BLaER1 (cell line): ENCODE results near the gene SRL.

Source experiments
- H3K27ac ChIP-seq: shearing (Covaris generic); formaldehyde crosslinking; 2 replicates; pipeline ENCODE4 v1.8.1; 2022
- H3K27me3 ChIP-seq: shearing (Covaris generic); formaldehyde crosslinking; 2 replicates; pipeline ENCODE4 v1.8.1; 2022
- H3K36me3 ChIP-seq: shearing (Covaris generic); formaldehyde crosslinking; 2 replicates; pipeline ENCODE4 v1.8.1; 2022
- H3K4me1 ChIP-seq: shearing (Covaris generic); formaldehyde crosslinking; 2 replicates; pipeline ENCODE4 v1.8.1; 2022
- H3K4me2 ChIP-seq: shearing (Covaris generic); formaldehyde crosslinking; 2 replicates; pipeline ENCODE4 v1.8.1; 2022
- H3K4me3 ChIP-seq: shearing (Covaris generic); formaldehyde crosslinking; 2 replicates; pipeline ENCODE4 v1.8.1; 2022
- H3K9ac ChIP-seq: shearing (Covaris generic); formaldehyde crosslinking; 2 replicates; pipeline ENCODE4 v1.8.1; 2022
- H3K9me3 ChIP-seq: shearing (Covaris generic); formaldehyde crosslinking; 2 replicates; pipeline ENCODE4 v1.8.1; 2022
- H4K20me1 ChIP-seq: shearing (Covaris generic); formaldehyde crosslinking; 2 replicates; pipeline ENCODE4 v1.8.1; 2022
- Cebpa-rat ChIP-seq: shearing (Covaris generic); IDR thresholded peaks from 2 replicates; pipeline ENCODE4 v1.8.1; 2022

Gene SRL

GRCh38 chr16:4193920-4194319 lies 48.0 kb downstream of the SRL start:
- Histone ChIP-seq H3K27ac (no peak overlapping the region), H3K4me1 (peaks cover 44% of the 10 kb centered on the region), H3K36me3 (no peaks in the 10 kb centered on the region), H3K4me2 (no peak overlapping the region), H3K4me3 (no peak overlapping the region), H3K27me3 (no peaks in the 10 kb centered on the region), H3K9me3 (no peaks in the 10 kb centered on the region), H3K9ac (no peak overlapping the region), H4K20me1 (no peaks in the 10 kb centered on the region)
- no peak for TF ChIP-seq Cebpa-rat

GRCh38 chr16:4192206-4192605 lies 49.7 kb downstream of the SRL start:
- H3K27me3 ChIP-seq: no peaks in the 10 kb centered on the region
- peaks cover 60% of the 10 kb centered on the region for H3K4me1 ChIP-seq
- H4K20me1 ChIP-seq: no peaks in the 10 kb centered on the region
- H3K9ac ChIP-seq: no peak overlapping the region
- TF ChIP-seq Cebpa-rat: no peak
- no peaks in the 10 kb centered on the region for H3K9me3 ChIP-seq
- H3K4me3 ChIP-seq: no peak overlapping the region
- no peak overlapping the region for H3K27ac ChIP-seq
- H3K36me3 ChIP-seq: no peaks in the 10 kb centered on the region
- H3K4me2 ChIP-seq: peak overlapping the region; percentile 64

- TF ChIP-seq Cebpa-rat: no peak
- H3K4me2 ChIP-seq: peak overlapping the region; percentile 89
- H3K9ac ChIP-seq: no peak overlapping the region
- H3K4me1 ChIP-seq: peaks cover 62% of the 10 kb centered on the region
- H3K36me3 ChIP-seq: no peaks in the 10 kb centered on the region
- H3K9me3 ChIP-seq: no peaks in the 10 kb centered on the region
- H3K4me3 ChIP-seq: no peak overlapping the region
- no peaks in the 10 kb centered on the region for H4K20me1 ChIP-seq
- H3K27me3 ChIP-seq: no peaks in the 10 kb centered on the region
- H3K27ac ChIP-seq: no peak overlapping the region
These were observed 51.1 kb downstream of the SRL start for GRCh38 chr16:4190712-4191333.

- Histone ChIP-seq H3K27me3 (no peaks in the 10 kb centered on the region), H3K9ac (no peak overlapping the region), H3K9me3 (no peaks in the 10 kb centered on the region), H4K20me1 (no peaks in the 10 kb centered on the region), H3K4me2 (peak overlapping the region; percentile 89), H3K36me3 (no peaks in the 10 kb centered on the region), H3K4me3 (no peak overlapping the region), H3K4me1 (peaks cover 62% of the 10 kb centered on the region), H3K27ac (no peak overlapping the region)
- TF ChIP-seq Cebpa-rat: no peak
These were observed 51.8 kb downstream of the SRL start for GRCh38 chr16:4190086-4190485.

- Histone ChIP-seq H3K9ac (peak overlapping the region; percentile 91), H3K9me3 (no peaks in the 10 kb centered on the region), H3K4me1 (peaks cover 48% of the 10 kb centered on the region), H3K27me3 (no peaks in the 10 kb centered on the region), H3K36me3 (no peaks in the 10 kb centered on the region), H3K4me3 (peak overlapping the region; percentile 76), H4K20me1 (no peaks in the 10 kb centered on the region), H3K27ac (peak overlapping the region; percentile 95), H3K4me2 (peak overlapping the region; percentile 92)
- TF ChIP-seq Cebpa-rat: no peak
These were observed 57.7 kb downstream of the SRL start for GRCh38 chr16:4184038-4184702.

GRCh38 chr16:4183237-4184037 lies 58.4 kb downstream of the SRL start:
- TF ChIP-seq Cebpa-rat: no peak
- no peaks in the 10 kb centered on the region for H4K20me1 ChIP-seq
- H3K27ac ChIP-seq: peak overlapping the region; percentile 95
- no peaks in the 10 kb centered on the region for H3K9me3 ChIP-seq
- no peaks in the 10 kb centered on the region for H3K27me3 ChIP-seq
- peak overlapping the region; percentile 91 for H3K9ac ChIP-seq
- peaks cover 41% of the 10 kb centered on the region for H3K4me1 ChIP-seq
- peak overlapping the region; percentile 92 for H3K4me2 ChIP-seq
- no peaks in the 10 kb centered on the region for H3K36me3 ChIP-seq
- H3K4me3 ChIP-seq: peak overlapping the region; percentile 76

- Histone ChIP-seq H3K27ac (peak overlapping the region; percentile 95), H3K4me3 (peak overlapping the region; percentile 76)
- no peak for TF ChIP-seq Cebpa-rat
These were observed 59.2 kb downstream of the SRL start for GRCh38 chr16:4182581-4183236.

GRCh38 chr16:4180511-4180910 lies 61.4 kb downstream of the SRL start:
- Histone ChIP-seq H3K9ac (no peak overlapping the region), H3K27ac (no peak overlapping the region), H3K27me3 (no peaks in the 10 kb centered on the region), H4K20me1 (no peaks in the 10 kb centered on the region), H3K4me2 (no peak overlapping the region), H3K36me3 (no peaks in the 10 kb centered on the region), H3K4me1 (peaks cover 43% of the 10 kb centered on the region), H3K4me3 (no peak overlapping the region), H3K9me3 (no peaks in the 10 kb centered on the region)
- no peak for TF ChIP-seq Cebpa-rat

More at GRCh38 chr16:4182581-4183236, 59.2 kb downstream of the SRL start:
- Histone ChIP-seq H3K9me3 (no peaks in the 10 kb centered on the region), H3K9ac (peak overlapping the region; percentile 91), H4K20me1 (no peaks in the 10 kb centered on the region), H3K27me3 (no peaks in the 10 kb centered on the region), H3K4me2 (peak overlapping the region; percentile 92), H3K4me1 (peaks cover 34% of the 10 kb centered on the region), H3K36me3 (no peaks in the 10 kb centered on the region)

GRCh38 chr16:4179763-4180260 lies 62.1 kb downstream of the SRL start:
- TF ChIP-seq Cebpa-rat: no peak
- H4K20me1 ChIP-seq: no peaks in the 10 kb centered on the region
- H3K4me2 ChIP-seq: no peak overlapping the region
- no peaks in the 10 kb centered on the region for H3K36me3 ChIP-seq
- H3K9ac ChIP-seq: no peak overlapping the region
- H3K9me3 ChIP-seq: no peaks in the 10 kb centered on the region
- no peak overlapping the region for H3K27ac ChIP-seq
- no peak overlapping the region for H3K4me3 ChIP-seq
- peaks cover 43% of the 10 kb centered on the region for H3K4me1 ChIP-seq
- no peaks in the 10 kb centered on the region for H3K27me3 ChIP-seq
